Fibroblast of villous mesenchyme (primary cell): ENCODE data around the gene GPHN. TPM values are rescaled to one million over a fixed set of nuclear protein-coding genes. Genes with fewer than 3 reads are reported as not detected.
"Not testable (repeated sequence)": the region's sequence is repeated elsewhere in the genome, so short reads cannot be mapped to it uniquely, and the experiment has no call there.

Experiments
- DNase-seq: peaks from one replicate; pipeline ENCODE4 v3.0.0-alpha.2; 2010; ENCODE audit warnings: low read depth
- H3K4me3 ChIP-seq: 2 replicates; pipeline ENCODE4 v1.5.1; 2011; ENCODE audit warnings: low read depth, mild to moderate bottlenecking, low read length
- CTCF ChIP-seq: IDR thresholded peaks from 2 replicates; pipeline ENCODE4 v1.5.1; 2012; ENCODE audit warnings: low read depth, mild to moderate bottlenecking, low read length; ENCODE audit not compliant: insufficient read depth
- total RNA-seq: library from RNA; depleted of rRNA; stranded (reverse); fragments of >200 nt; gene quantifications from 2 replicates; pipeline ENCODE4 v1.2.3, GENCODE V29; 2012

GPHN gene
- total RNA-seq, 1 donor: 9.1 TPM

GRCh38 chr14:66831173-66831572 is 323.2 kb downstream of the GPHN start:
- no peak for DNase-seq
- no peak for TF ChIP-seq CTCF
- H3K4me3 ChIP-seq: no peak overlapping the region

GRCh38 chr14:66833816-66834215 is 325.9 kb downstream of the GPHN start:
- no peak for DNase-seq
- H3K4me3 ChIP-seq: no peak overlapping the region
- TF ChIP-seq CTCF: no peak

- not testable (repeated sequence) for H3K4me3 ChIP-seq, DNase-seq
Observed at GRCh38 chr14:66837436-66837835, 329.5 kb downstream of the GPHN start.

GRCh38 chr14:66842911-66843512 is 335.1 kb downstream of the GPHN start:
- H3K4me3 ChIP-seq: no peak overlapping the region
- no peak for DNase-seq
- TF ChIP-seq CTCF: no peak

- no peak for TF ChIP-seq CTCF
- DNase-seq: no peak
- no peak overlapping the region for H3K4me3 ChIP-seq
Observed at GRCh38 chr14:66850258-66850888, 342.4 kb downstream of the GPHN start.

- TF ChIP-seq CTCF: no peak
- no peak overlapping the region for H3K4me3 ChIP-seq
- no peak for DNase-seq
Observed at GRCh38 chr14:66853311-66853710, 345.4 kb downstream of the GPHN start.

- DNase-seq: no peak
- H3K4me3 ChIP-seq: no peak overlapping the region
- no peak for TF ChIP-seq CTCF
Observed at GRCh38 chr14:66857867-66858266, 349.9 kb downstream of the GPHN start.
